ENCODE measurements around the gene CD300LF.

CD300LF gene

DNA sequence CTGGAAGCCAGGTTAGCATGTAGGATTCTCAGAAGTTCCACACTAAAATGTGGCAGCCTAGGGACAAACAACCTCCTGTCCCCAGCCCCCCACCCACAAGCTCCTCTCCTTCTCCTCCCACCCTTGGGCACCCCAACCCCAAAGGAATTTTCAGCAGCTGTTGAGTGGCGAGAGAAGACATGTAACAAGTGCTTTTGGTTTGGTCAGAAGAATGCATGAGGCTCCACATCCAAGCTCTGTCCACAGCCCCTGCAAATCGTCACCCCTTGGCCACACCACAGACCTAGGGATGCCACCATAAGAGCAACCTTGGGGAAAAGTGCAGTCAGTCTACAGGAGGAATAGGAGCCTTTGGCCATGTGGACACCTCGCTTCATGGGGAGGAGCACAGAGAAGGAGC lies 12.4 kb upstream of the CD300LF start:
- Mint-ChIP-seq H3K9me3 (no peaks in the 10 kb centered on the region), H3K27ac (no peak overlapping the region), H3K36me3 (ENCODE audit: low read depth) (no peaks in the 10 kb centered on the region), H3K4me3 (no peak overlapping the region), H3K4me1 (no peaks in the 10 kb centered on the region), H3K27me3 (ENCODE audit: low read depth) (peaks cover 23% of the 10 kb centered on the region)
- TF ChIP-seq, protein P1, sequence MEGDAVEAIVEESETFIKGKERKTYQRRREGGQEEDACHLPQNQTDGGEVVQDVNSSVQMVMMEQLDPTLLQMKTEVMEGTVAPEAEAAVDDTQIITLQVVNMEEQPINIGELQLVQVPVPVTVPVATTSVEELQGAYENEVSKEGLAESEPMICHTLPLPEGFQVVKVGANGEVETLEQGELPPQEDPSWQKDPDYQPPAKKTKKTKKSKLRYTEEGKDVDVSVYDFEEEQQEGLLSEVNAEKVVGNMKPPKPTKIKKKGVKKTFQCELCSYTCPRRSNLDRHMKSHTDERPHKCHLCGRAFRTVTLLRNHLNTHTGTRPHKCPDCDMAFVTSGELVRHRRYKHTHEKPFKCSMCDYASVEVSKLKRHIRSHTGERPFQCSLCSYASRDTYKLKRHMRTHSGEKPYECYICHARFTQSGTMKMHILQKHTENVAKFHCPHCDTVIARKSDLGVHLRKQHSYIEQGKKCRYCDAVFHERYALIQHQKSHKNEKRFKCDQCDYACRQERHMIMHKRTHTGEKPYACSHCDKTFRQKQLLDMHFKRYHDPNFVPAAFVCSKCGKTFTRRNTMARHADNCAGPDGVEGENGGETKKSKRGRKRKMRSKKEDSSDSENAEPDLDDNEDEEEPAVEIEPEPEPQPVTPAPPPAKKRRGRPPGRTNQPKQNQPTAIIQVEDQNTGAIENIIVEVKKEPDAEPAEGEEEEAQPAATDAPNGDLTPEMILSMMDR (IDR thresholded peaks at IDR 0.05; ENCODE audit: unreplicated experiment in 3 of 3): no peak

DNA sequence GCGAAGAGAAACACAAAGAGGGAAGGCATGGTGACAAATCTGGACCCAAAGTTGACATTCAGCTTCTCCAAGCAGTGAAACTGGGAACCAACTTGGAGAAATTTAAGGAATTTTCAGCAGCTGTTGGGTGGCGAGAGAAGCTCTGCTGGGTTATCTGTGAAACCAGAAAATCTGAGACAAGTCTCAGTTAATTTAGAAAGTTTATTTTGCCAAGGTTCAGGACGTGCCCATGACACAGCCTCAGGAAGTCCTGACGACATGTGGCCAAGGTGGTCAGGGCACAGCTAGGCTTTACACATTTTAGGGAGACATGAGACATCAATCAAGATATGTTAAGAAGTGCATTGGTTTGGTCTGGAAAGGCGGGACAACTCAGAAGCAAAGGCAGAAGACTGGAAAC lies 11.2 kb upstream of the CD300LF start:
- TF ChIP-seq, protein P1 (IDR thresholded peaks at IDR 0.05; ENCODE audit: unreplicated experiment in 3 of 3): no peak
- Mint-ChIP-seq H3K27me3 (ENCODE audit: low read depth) (peaks cover 23% of the 10 kb centered on the region), H3K4me3 (no peak overlapping the region), H3K9me3 (no peaks in the 10 kb centered on the region), H3K4me1 (no peaks in the 10 kb centered on the region), H3K36me3 (ENCODE audit: low read depth) (no peaks in the 10 kb centered on the region), H3K27ac (no peak overlapping the region)

DNA sequence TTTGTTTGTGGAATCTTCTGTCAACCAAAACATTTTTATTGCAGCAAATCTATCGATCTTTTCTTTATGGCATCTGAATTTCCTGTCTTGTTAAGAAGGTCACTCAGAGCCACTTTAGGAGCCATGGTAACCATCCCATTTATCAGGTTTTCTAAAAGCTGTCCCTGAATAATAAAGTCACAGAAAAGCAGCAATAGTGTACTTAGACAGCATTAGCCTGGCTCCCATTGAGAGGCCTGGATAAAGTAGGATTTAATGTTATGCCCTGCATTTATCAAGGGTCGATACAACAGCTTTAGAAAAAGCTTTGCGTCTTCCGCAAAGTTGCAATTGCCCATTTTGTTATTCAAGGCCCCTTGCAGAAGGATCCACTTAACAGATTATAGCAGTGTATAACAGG lies 10.1 kb upstream of the CD300LF start:
- Mint-ChIP-seq H3K4me1 (no peaks in the 10 kb centered on the region), H3K27ac (no peak overlapping the region), H3K9me3 (no peaks in the 10 kb centered on the region), H3K27me3 (ENCODE audit: low read depth) (peaks cover 27% of the 10 kb centered on the region), H3K36me3 (ENCODE audit: low read depth) (no peaks in the 10 kb centered on the region), H3K4me3 (no peak overlapping the region)
- TF ChIP-seq, protein P1 (IDR thresholded peaks at IDR 0.05; ENCODE audit: unreplicated experiment in 3 of 3): no peak

DNA sequence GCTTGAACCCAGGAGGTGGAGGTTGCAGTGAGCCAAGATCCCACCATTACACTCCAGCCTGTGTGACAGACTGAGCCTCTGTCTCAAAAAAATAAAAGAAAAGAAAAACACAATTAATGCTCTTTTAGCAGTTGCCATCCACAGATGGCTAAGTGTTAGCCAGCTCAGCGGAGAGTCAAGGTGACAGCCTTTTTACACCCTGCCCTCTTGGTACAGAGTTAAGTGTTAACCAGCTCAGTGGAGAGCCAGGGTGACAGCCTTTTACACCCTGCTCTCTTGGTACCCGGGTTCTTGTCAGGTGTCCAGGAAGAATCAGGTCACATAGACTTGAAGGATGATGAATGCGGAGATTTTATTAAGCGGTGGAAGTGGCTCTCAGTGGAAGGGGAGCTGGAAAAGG lies 7.8 kb upstream of the CD300LF start:
- TF ChIP-seq, protein P1 (IDR thresholded peaks at IDR 0.05; ENCODE audit: unreplicated experiment in 3 of 3): no peak
- no peaks in the 10 kb centered on the region for H3K9me3 Mint-ChIP-seq
- H3K4me3 Mint-ChIP-seq: no peak overlapping the region
- no peaks in the 10 kb centered on the region for H3K4me1 Mint-ChIP-seq
- no peaks in the 10 kb centered on the region for H3K36me3 Mint-ChIP-seq (ENCODE audit: low read depth)
- peaks cover 41% of the 10 kb centered on the region for H3K27me3 Mint-ChIP-seq (ENCODE audit: low read depth)
- H3K27ac Mint-ChIP-seq: no peak overlapping the region

DNA sequence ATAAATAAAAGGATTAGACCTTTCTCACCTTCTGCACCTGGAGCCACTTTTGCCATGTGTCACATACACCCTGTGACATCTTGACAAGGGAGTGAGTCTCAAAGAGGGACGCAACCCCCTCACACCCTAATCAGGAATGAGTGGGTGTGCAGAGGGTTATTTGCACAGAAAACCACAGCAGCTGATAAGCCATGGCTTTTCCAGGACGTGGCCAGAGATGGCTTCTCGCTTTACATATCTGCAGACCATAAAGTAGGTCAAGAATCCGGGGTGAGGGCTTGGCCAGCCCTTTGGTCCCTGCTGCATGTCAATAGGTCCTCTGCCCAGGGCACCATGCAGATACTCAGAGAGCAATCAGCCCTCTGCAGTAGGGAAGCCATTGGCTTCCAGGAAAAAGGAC lies 2.4 kb upstream of the CD300LF start:
- no peaks in the 10 kb centered on the region for H3K9me3 Mint-ChIP-seq
- TF ChIP-seq, protein P1 (IDR thresholded peaks at IDR 0.05; ENCODE audit: unreplicated experiment in 3 of 3): no peak
- H3K4me1 Mint-ChIP-seq: no peaks in the 10 kb centered on the region
- peaks cover 44% of the 10 kb centered on the region for H3K27me3 Mint-ChIP-seq (ENCODE audit: low read depth)
- H3K27ac Mint-ChIP-seq: no peak overlapping the region
- H3K4me3 Mint-ChIP-seq: no peak overlapping the region
- H3K36me3 Mint-ChIP-seq (ENCODE audit: low read depth): no peaks in the 10 kb centered on the region

DNA sequence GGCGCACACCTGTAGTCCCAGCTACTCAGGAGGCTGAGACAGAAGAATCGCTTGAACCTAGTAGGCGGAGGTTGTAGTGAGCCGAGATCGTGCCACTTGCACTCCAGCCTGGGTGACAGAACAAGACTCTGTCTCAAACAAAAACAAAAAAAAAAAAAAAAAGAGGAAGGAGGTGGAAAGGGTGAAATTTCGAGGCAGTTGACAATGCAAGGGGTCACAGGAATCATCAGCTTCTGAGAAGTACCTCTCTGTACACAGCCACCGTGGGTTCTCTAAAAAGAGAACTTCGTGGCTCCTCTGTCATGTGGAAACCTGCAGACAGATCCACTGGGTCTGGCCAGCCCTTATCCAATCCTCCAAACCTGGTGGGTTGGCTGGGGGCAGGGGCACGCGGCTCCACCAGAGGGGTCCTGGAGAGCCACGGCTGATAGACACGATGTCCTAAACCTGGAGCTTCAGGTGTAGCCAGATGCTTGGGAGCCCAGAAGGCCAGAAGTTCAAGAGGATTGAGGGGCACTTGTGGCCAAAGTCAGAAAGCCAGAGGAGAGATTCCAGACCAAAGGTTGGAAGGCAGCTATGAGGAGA lies 540 bp upstream of the CD300LF start:
- no peaks in the 10 kb centered on the region for H3K36me3 Mint-ChIP-seq (ENCODE audit: low read depth)
- H3K4me1 Mint-ChIP-seq: no peaks in the 10 kb centered on the region
- H3K9me3 Mint-ChIP-seq: no peaks in the 10 kb centered on the region
- H3K4me3 Mint-ChIP-seq: no peak overlapping the region
- H3K27ac Mint-ChIP-seq: no peak overlapping the region
- TF ChIP-seq, protein P1 (IDR thresholded peaks at IDR 0.05; ENCODE audit: unreplicated experiment in 3 of 3): no peak
- H3K27me3 Mint-ChIP-seq (ENCODE audit: low read depth): peaks cover 48% of the 10 kb centered on the region

All from nephron (organoid).